ENCODE measurements around the gene CD53. TPM values are rescaled to one million over a fixed set of nuclear protein-coding genes. Genes with fewer than 3 reads are reported as not detected.

Gene CD53
- total RNA-seq, 1 donor from 2014 or later: not detected

DNA sequence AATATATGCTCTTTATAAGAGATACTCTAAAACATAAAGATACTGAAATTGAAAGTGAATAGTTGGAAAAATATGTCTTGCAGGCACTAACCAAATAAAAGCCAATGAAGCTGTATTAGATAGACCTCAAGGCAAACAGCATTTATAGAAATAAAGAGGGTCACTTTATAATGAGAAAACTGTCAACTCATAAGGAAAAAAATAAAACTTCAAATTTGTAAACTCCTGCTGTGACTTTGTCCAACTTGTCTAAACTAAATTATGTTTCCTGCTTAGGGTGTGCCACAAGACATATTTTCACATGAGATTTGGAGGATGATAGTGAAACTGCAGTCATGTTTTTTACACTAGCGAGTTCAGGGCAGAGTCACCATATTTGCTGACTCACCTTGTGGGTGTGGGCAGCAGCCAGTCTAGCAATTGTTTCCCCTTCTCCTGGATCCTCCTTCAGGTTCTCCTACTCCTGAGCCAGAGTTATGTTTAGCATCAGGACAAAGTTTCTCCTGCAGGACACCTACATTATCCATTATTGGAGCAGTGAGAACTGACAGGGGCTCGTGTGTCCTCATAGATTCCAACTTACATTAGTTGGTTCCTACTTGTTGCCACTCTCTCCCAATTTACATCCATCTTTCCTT lies 43.8 kb downstream of the CD53 start:
- no peak overlapping the region for H3K27ac Mint-ChIP-seq
- peaks cover 5% of the 10 kb centered on the region for H3K4me1 Mint-ChIP-seq (ENCODE audit: low read depth)
- TF ChIP-seq, protein P1, sequence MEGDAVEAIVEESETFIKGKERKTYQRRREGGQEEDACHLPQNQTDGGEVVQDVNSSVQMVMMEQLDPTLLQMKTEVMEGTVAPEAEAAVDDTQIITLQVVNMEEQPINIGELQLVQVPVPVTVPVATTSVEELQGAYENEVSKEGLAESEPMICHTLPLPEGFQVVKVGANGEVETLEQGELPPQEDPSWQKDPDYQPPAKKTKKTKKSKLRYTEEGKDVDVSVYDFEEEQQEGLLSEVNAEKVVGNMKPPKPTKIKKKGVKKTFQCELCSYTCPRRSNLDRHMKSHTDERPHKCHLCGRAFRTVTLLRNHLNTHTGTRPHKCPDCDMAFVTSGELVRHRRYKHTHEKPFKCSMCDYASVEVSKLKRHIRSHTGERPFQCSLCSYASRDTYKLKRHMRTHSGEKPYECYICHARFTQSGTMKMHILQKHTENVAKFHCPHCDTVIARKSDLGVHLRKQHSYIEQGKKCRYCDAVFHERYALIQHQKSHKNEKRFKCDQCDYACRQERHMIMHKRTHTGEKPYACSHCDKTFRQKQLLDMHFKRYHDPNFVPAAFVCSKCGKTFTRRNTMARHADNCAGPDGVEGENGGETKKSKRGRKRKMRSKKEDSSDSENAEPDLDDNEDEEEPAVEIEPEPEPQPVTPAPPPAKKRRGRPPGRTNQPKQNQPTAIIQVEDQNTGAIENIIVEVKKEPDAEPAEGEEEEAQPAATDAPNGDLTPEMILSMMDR (IDR thresholded peaks at IDR 0.05; ENCODE audit: unreplicated experiment): no peak
- no peak overlapping the region for H3K4me3 Mint-ChIP-seq (ENCODE audit: low read depth)
- no peak for DNase-seq (ENCODE audit: low spot score, unreplicated experiment)
- H3K27me3 Mint-ChIP-seq: no peaks in the 10 kb centered on the region
- peaks cover 9% of the 10 kb centered on the region for H3K9me3 Mint-ChIP-seq (ENCODE audit: low read depth)
- no peaks in the 10 kb centered on the region for H3K36me3 Mint-ChIP-seq (ENCODE audit: insufficient read depth)

DNA sequence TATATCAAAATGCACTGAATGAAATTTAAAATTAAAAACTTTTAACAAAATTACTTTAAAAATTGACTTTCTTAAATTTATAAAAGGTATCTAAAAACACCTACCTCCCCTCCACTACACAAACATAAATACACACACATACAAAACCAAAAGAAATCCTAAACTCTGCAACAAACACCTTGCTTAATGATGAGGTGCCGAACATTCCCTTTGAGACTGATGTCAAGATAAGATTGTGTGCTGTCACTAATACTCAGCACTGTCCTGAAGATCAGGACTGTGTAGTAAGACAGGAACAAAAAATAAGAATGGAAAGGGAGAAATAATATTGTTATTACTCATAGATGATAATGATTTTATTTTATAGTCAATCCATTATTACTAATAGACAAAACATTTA lies 45.1 kb downstream of the CD53 start:
- no peak overlapping the region for H3K27ac Mint-ChIP-seq
- TF ChIP-seq, protein P1 (IDR thresholded peaks at IDR 0.05; ENCODE audit: unreplicated experiment): no peak
- no peaks in the 10 kb centered on the region for H3K36me3 Mint-ChIP-seq (ENCODE audit: insufficient read depth)
- H3K27me3 Mint-ChIP-seq: no peaks in the 10 kb centered on the region
- no peak for DNase-seq (ENCODE audit: low spot score, unreplicated experiment)
- peaks cover 5% of the 10 kb centered on the region for H3K9me3 Mint-ChIP-seq (ENCODE audit: low read depth)
- H3K4me1 Mint-ChIP-seq (ENCODE audit: low read depth): peaks cover 5% of the 10 kb centered on the region
- H3K4me3 Mint-ChIP-seq (ENCODE audit: low read depth): no peak overlapping the region

DNA sequence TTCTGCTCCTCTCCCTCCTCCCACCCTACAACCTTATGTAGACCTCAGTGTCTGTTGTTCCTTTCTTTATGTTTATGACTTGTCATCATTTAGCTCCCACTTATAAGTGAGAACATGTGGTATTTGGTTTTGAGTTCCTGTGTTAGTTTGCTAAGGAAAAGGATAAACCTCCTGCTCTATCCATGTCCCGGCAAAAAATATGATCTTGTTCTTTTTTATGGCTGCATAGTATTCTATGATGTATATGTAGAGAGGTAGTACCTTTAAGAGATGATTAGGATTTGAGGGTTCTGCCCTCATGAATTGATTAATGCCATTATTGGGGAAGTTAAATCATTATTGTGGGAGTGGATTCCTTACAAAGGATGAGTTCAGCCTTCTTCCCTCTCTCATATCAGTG lies 49.0 kb downstream of the CD53 start:
- H3K4me1 Mint-ChIP-seq (ENCODE audit: low read depth): peaks cover 3% of the 10 kb centered on the region

DNA sequence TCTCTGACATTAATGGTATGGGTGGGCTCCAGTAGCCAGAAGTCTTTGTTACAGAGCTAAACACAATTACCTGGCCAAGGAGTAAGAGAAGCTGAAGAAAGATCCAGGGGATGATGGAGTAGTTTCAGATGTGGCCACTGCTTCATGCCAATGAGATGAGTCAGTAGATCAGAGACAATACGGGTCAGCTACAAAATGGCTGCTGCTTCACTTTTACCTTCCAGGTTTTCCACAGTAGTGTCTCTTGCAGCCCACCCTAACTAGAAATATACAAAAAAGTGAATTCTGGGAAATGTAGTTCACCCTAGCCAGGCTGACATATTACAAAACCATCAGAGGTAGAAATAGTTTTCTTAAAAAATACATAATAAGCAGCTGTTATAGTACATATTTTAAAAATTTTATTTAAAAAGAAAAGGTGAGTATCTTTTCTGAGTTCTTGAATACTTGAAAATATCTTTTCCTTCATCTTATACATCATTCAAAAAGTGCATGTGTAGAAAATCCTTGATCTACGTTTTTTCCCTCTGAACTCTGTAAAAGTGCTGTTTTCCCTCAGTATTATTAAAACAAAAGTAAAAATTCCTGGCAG lies 54.6 kb downstream of the CD53 start:
- Mint-ChIP-seq H3K9me3 (ENCODE audit: low read depth) (peaks cover 16% of the 10 kb centered on the region), H3K36me3 (ENCODE audit: insufficient read depth) (no peaks in the 10 kb centered on the region), H3K27ac (no peak overlapping the region), H3K4me1 (ENCODE audit: low read depth) (no peaks in the 10 kb centered on the region), H3K4me3 (ENCODE audit: low read depth) (no peak overlapping the region), H3K27me3 (no peaks in the 10 kb centered on the region)
- TF ChIP-seq, protein P1 (IDR thresholded peaks at IDR 0.05; ENCODE audit: unreplicated experiment): no peak
- no peak for DNase-seq (ENCODE audit: low spot score, unreplicated experiment)

More for the DNA sequence above, 49.0 kb downstream of the CD53 start:
- Mint-ChIP-seq H3K27me3 (no peaks in the 10 kb centered on the region), H3K36me3 (ENCODE audit: insufficient read depth) (no peaks in the 10 kb centered on the region), H3K27ac (no peak overlapping the region), H3K9me3 (ENCODE audit: low read depth) (peaks cover 3% of the 10 kb centered on the region), H3K4me3 (ENCODE audit: low read depth) (no peak overlapping the region)
- TF ChIP-seq, protein P1 (IDR thresholded peaks at IDR 0.05; ENCODE audit: unreplicated experiment): no peak
- no peak for DNase-seq (ENCODE audit: low spot score, unreplicated experiment)

DNA sequence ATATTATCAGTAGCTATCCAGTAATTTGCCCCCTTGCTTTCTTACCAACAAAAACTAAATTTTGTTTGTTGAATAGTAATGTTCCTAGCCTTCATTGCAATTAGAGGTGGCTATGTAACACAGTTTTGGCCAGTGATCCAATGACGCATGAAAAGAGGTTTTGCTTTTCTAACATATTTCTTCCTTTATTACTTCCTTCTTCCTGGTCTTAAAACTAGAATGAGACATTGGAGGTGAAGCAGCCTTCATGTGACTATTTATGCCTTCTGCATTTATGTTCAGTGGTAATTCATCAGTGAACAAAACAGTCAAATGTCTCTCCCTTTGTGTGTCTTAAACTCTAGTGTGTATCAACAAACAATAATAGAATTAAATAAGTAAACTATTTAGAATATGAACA lies 55.2 kb downstream of the CD53 start:
- Mint-ChIP-seq H3K9me3 (ENCODE audit: low read depth) (peaks cover 16% of the 10 kb centered on the region), H3K36me3 (ENCODE audit: insufficient read depth) (no peaks in the 10 kb centered on the region), H3K27me3 (no peaks in the 10 kb centered on the region), H3K4me1 (ENCODE audit: low read depth) (no peaks in the 10 kb centered on the region), H3K27ac (no peak overlapping the region), H3K4me3 (ENCODE audit: low read depth) (no peak overlapping the region)
- TF ChIP-seq, protein P1 (IDR thresholded peaks at IDR 0.05; ENCODE audit: unreplicated experiment): no peak
- DNase-seq (ENCODE audit: low spot score, unreplicated experiment): no peak
